ENCODE measurements around the gene SNED1.

- TF ChIP-seq POLR2A (IDR thresholded peaks at IDR 0.05), result no peak
- TF ChIP-seq CTCF (IDR thresholded peaks at IDR 0.05), result no peak
These were observed 136.3 kb downstream of the SNED1 start for GRCh38 chr2:241134711-241135110.
